Calu3 (cell line): ENCODE results near the gene PRKX. TPM values are rescaled to one million over a fixed set of nuclear protein-coding genes. Genes with fewer than 3 reads are reported as not detected.
"Not testable (repeated sequence)": the region's sequence is repeated elsewhere in the genome, so short reads cannot be mapped to it uniquely, and the experiment has no call there.

Experiments
- BruUV-seq: library from RNA; stranded (reverse); fragments of 400-500 nt; replicated peaks from 2 replicates; lab custom pipeline; 2021; lab: Mats Ljungman, UMichigan
- CTCF ChIA-PET: fragments of 300-600 bp; sonication (Branson Sonifier 250); formaldehyde crosslinking; loops from one replicate; lab custom pipeline; 2022; ENCODE audit warnings: antibody characterized with exemption; lab: Charles Lee
- DNase-seq: peaks from one replicate; pipeline ENCODE4 v3.0.0; 2022
- H3K27ac Mint-ChIP-seq: one replicate; pipeline ENCODE4 v1.8.0; 2022; ENCODE audit warnings: mixed read lengths; ENCODE audit not compliant: unreplicated experiment
- H3K27me3 Mint-ChIP-seq: one replicate; pipeline ENCODE4 v1.8.0; 2022; ENCODE audit warnings: mixed read lengths; ENCODE audit not compliant: unreplicated experiment
- H3K36me3 Mint-ChIP-seq: one replicate; pipeline ENCODE4 v1.8.0; 2022; ENCODE audit warnings: mild to moderate bottlenecking, moderate library complexity, mixed read lengths; ENCODE audit not compliant: insufficient read depth, unreplicated experiment
- H3K4me1 Mint-ChIP-seq: one replicate; pipeline ENCODE4 v1.8.0; 2022; ENCODE audit warnings: mild to moderate bottlenecking, low read depth, mixed read lengths; ENCODE audit not compliant: unreplicated experiment
- H3K4me3 Mint-ChIP-seq: one replicate; pipeline ENCODE4 v1.8.0; 2022; ENCODE audit warnings: mild to moderate bottlenecking, low read depth, moderate library complexity, mixed read lengths; ENCODE audit not compliant: unreplicated experiment
- H3K9me3 Mint-ChIP-seq: one replicate; pipeline ENCODE4 v1.8.0; 2022; ENCODE audit warnings: low read depth, mixed read lengths; ENCODE audit not compliant: unreplicated experiment
- CTCF ChIP-seq: fragments of 200-600 bp; IDR thresholded peaks from one replicate; pipeline ENCODE4 v1.8.0; 2022; ENCODE audit warnings: antibody characterized with exemption; ENCODE audit not compliant: unreplicated experiment
- intact Hi-C: fragments of 100-400 bp; cut with micrococcal nuclease; formaldehyde crosslinking; loops from one replicate; pipeline ENCODE4 v1.10.0; 2022; ENCODE audit not compliant: unreplicated experiment
- total RNA-seq: library from RNA; stranded (reverse); gene quantifications from 2 replicates; pipeline ENCODE4 v1.2.3, GENCODE V29; 2022

Gene PRKX
- total RNA-seq, 1 experiment from 2014 or later = 25.7 TPM

GRCh38 chrX:3743801-3744439 lies 30.5 kb upstream of the PRKX start:
- Mint-ChIP-seq H3K27me3 (peaks cover 27% of the 10 kb centered on the region), H3K36me3 (peaks cover 5% of the 10 kb centered on the region), H3K27ac (no peak overlapping the region), H3K9me3 (peaks cover 3% of the 10 kb centered on the region), H3K4me1 (no peaks in the 10 kb centered on the region), H3K4me3 (no peak overlapping the region)
- CTCF ChIA-PET = interaction anchor here (0.6 kb wide), 1 partner anchor 25 kb away, joined by 6 read pairs; no protein-coding TSS in a partner anchor
- BruUV-seq = no TSS peak
- intact Hi-C loops = no loop called here
- DNase-seq = no peak
- no peak for TF ChIP-seq CTCF

GRCh38 chrX:3740946-3741345 lies 27.5 kb upstream of the PRKX start:
- H3K27ac Mint-ChIP-seq, DNase-seq, H3K36me3 Mint-ChIP-seq, H3K4me3 Mint-ChIP-seq, H3K4me1 Mint-ChIP-seq, BruUV-seq, H3K9me3 Mint-ChIP-seq, H3K27me3 Mint-ChIP-seq, intact Hi-C loops, CTCF ChIA-PET: not testable (repeated sequence)

- DNase-seq = no peak
- Mint-ChIP-seq H3K4me3 (no peak overlapping the region), H3K36me3 (no peaks in the 10 kb centered on the region), H3K4me1 (no peaks in the 10 kb centered on the region), H3K27ac (no peak overlapping the region), H3K27me3 (peaks cover 12% of the 10 kb centered on the region), H3K9me3 (peaks cover 3% of the 10 kb centered on the region)
- intact Hi-C loops = no loop called here
- CTCF ChIA-PET = no interaction called here
- BruUV-seq = no TSS peak
- TF ChIP-seq CTCF = no peak
Observed at GRCh38 chrX:3738509-3738908, 25.1 kb upstream of the PRKX start.

- peaks cover 12% of the 10 kb centered on the region for H3K27me3 Mint-ChIP-seq
- H3K4me1 Mint-ChIP-seq, H3K4me3 Mint-ChIP-seq, BruUV-seq, H3K27ac Mint-ChIP-seq, DNase-seq, CTCF ChIA-PET, intact Hi-C loops, H3K36me3 Mint-ChIP-seq, H3K9me3 Mint-ChIP-seq: not testable (repeated sequence)
Observed at GRCh38 chrX:3736536-3736935, 23.1 kb upstream of the PRKX start.

GRCh38 chrX:3735891-3736290 lies 22.4 kb upstream of the PRKX start:
- peaks cover 12% of the 10 kb centered on the region for H3K27me3 Mint-ChIP-seq
- H3K4me1 Mint-ChIP-seq, CTCF ChIA-PET, BruUV-seq, DNase-seq, H3K36me3 Mint-ChIP-seq, H3K27ac Mint-ChIP-seq, H3K9me3 Mint-ChIP-seq, H3K4me3 Mint-ChIP-seq, intact Hi-C loops: not testable (repeated sequence)

GRCh38 chrX:3734456-3734855 lies 21.0 kb upstream of the PRKX start:
- not testable (repeated sequence) for H3K27ac Mint-ChIP-seq

More at GRCh38 chrX:3734456-3734855, 21.0 kb upstream of the PRKX start:
- intact Hi-C loops, H3K4me1 Mint-ChIP-seq, H3K9me3 Mint-ChIP-seq, H3K4me3 Mint-ChIP-seq, BruUV-seq, H3K36me3 Mint-ChIP-seq, DNase-seq: not testable (repeated sequence)
- CTCF ChIA-PET = interaction anchor here (0.7 kb wide), 1 partner anchor 9 kb away, joined by 3 read pairs; no protein-coding TSS in a partner anchor
- H3K27me3 Mint-ChIP-seq = peaks cover 12% of the 10 kb centered on the region
